GM21447 (cell line): ENCODE data around the gene CDH4.

Experiments
- ATAC-seq: cut with Tn5 transposase; IDR thresholded peaks from one replicate; pipeline ENCODE4 v1.9.1; 2021; ENCODE audit not compliant: unreplicated experiment

CDH4 gene

DNA sequence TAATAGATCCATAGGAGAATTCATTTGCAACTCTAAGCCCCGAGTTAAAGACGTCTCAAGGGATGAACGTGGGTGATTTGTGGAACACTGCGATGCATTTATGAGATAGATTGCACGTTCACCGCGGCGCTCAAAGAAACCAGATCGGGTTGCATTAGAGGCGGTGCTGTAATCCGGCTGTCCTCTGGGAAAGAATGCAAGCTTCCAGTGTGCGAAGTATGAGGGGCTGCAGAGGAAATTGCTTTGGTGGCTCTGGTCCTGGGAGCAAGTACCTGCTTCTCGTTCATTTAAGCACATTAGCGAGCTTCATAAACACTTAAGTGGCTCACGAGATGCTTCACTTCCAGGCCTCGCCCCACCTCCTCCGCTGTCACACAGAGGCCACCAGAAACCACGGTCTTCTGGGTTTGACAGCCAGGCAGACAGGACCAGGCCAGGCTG, 182.3 kb downstream of the CDH4 start:
- ATAC-seq = no peak

- no peak for ATAC-seq
Measured at GRCh38 chr20:61435184-61435822, 183.2 kb downstream of the CDH4 start.

DNA sequence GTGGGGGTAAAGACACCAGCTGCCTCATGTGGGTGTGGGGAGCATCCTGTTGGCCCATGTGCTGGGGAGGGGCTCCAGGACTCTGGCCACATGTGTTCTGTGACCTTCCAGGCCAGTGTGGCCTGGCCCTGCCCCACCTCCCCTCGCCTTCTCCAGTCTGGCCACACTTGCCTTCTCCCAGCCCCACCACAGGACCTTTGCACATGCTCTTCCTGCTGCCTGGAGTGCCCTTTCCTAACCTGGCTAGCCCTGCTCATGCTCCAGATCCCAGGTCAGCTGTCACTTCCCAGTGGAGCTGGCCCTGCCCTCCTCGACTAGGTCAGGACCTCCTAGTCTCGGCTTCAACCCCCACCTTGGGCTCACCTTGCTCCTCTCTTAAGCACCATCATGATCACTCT, 183.8 kb downstream of the CDH4 start:
- ATAC-seq = no peak

- no peak for ATAC-seq
Measured at GRCh38 chr20:61436283-61436666, 184.2 kb downstream of the CDH4 start.

- no peak for ATAC-seq
Measured at GRCh38 chr20:61436667-61437279, 184.7 kb downstream of the CDH4 start.

GRCh38 chr20:61437280-61438206, 185.5 kb downstream of the CDH4 start:
- ATAC-seq = no peak

DNA sequence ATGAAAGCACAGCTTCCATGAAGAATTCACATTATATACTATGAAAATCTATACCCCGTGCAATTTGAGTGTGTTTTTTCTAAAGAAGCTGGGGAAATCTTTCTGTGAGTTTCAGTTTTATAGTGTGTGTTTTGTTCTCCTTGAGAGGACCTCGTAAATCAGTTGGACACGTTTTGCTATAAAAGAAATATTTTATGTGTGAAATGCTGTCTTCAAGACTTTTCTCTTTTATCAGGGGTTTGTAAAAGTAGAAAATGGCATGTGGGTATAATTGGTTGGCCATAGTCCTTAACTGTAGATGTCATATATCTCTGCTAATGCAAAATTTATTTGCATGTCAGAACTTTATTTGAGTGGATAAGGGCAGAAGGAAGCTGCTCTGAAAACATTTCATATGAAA, 186.2 kb downstream of the CDH4 start:
- no peak for ATAC-seq

- no peak for ATAC-seq
Measured at GRCh38 chr20:61439251-61439650, 187.2 kb downstream of the CDH4 start.

DNA sequence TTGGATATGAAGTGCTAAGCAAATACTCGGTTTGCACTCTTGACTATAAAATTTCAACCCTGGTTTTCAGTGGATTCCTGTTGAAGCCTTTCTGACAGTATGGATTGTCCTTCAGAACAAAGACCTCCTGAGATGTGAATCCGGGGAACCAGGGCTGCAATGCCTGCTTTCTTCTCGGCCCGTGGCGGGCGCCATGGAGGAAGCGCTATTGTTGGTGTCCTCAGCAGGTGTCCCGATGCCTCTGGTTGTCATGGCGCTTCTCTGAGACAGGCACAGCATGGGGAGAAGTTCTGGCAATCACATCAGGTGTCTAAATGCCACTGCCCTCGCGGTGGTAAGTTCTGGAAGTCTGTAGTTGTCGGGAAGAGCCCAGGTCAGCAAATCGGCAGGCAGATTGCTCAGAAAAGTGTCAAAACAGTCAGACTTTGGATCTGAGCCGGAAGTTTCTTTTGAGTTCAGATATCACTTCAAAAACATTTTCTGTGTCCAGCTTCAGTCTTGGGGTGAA, 188.5 kb downstream of the CDH4 start:
- no peak for ATAC-seq

GRCh38 chr20:61441537-61441936, 189.5 kb downstream of the CDH4 start:
- ATAC-seq = no peak

- no peak for ATAC-seq
Measured at GRCh38 chr20:61442075-61442670, 190.1 kb downstream of the CDH4 start.

DNA sequence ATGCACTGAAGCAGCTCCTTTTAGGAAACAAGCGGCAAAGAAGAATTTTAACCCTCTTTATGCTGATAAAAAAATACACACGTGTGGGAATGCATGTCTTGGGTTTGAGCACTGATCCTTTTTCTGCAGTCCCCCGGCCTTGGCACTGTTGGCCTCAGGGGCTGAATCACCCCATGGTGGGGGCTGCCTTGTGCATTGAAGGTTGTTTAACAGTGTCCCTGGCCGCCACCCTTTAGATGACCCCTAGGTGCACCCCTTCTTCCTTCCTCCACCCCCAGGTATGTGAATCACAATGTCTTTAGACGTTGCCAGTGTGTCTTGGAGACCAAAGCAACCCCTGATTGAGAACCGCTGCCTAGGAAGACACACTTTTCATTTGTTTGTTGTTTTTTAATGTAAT, 190.7 kb downstream of the CDH4 start:
- ATAC-seq = no peak

DNA sequence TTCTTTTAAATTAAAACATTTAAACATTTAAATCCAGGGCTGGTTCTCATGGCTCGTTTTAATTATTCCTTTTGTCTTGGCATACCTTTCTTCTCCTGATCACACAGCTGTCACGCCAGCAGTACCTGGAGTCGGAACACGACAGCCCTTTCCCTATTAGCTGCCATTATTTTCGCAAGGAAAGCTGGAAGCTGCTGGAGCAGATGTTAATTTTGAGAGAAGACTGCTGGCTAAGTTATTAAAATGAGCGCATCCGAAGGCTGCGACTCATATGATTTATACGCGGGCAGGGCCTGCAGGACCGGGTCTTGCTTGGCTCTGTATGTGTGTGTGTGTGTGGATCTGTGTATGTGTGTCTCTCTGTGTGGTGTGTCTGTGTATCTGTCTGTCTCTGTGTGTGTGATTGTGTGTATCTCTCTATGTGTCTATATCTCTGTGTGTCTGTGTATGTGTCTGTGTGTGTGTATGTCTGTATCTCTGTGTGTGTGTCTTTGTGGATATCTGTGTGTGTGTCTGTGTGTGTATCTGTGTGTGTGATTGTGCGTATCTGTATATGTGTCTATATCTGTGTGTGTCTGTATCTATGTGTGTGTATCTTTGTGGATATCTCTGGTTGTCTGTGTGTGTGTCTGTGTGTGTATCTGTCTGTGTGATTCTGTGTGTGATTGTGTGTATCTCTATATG, 191.5 kb downstream of the CDH4 start:
- no peak for ATAC-seq

DNA sequence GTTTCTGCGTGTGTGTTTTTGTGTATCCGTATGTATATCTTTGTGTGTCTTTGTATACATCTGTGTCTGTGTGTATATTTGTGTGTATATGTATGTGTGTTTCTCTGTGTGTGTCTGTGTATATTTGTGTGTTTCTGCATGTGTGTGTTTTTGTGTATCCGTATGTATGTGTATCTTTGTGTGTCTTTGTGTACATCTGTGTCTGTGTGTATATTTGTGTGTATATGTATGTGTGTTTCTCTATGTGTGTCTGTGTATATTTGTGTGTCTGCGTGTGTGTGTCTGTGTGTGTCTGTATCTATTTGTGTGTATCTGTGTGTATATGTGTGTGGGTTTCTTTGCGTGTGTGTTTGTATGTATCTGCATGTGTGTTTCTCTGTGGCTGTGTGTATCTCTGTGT, 192.6 kb downstream of the CDH4 start:
- no peak for ATAC-seq

DNA sequence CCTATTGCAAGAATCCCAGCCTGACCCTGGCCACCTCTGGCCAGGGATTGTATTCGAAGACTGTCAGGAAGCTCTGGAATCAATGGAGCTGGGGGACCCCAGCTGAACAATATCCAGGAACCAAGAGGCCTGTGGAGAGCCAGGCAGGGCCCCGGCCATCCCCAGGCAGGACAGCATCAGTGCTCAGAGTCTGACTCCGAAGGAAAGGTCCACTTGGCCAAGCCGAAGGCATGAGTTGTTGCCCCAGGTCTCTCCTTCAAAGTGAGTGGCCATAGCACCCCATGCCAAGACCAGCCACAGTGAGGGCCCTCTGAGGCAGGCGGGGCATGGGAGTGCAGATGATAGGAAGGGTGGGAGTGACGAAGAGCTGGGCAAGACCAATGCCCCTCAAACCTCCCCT, 193.1 kb downstream of the CDH4 start:
- no peak for ATAC-seq

DNA sequence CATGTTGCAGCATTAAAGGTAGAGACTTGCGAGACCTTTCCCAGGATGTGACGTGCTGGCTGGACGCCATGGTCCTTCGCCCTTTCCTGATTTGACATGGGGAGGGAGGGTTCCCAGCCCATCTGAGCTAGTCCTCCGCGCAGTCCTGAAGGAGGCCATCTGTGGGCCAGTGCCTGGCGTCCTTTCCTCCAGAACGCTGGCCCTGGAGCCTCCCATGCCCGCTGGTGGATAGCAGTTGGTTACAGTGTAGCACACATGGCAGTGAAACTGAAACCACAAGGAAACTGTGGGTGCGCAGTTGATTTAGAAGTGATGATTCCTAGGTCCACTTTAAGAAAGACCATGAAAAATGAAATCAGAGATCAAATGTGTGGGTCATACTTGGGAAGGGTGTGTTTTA, 193.7 kb downstream of the CDH4 start:
- no peak for ATAC-seq

- no peak for ATAC-seq
Measured at GRCh38 chr20:61447952-61448351, 195.9 kb downstream of the CDH4 start.

DNA sequence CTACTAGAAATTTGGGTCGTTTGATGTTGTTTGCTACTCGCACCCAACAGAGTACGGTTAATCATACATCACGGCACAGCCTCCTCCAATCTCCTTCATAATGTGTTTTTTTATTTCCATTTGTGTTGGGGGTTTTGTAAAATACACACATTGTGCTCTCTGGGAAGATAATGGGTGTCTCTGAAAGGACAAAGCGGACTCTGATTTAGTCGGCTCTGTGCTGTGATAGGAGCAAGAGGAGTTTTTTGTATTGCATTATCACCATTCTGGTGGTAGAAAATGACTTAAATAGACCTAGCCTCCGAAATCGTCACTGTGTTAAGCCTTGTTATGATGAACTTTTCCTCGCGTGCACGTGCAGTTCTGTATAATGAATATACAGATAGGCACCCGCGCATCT, 196.3 kb downstream of the CDH4 start:
- ATAC-seq = no peak

GRCh38 chr20:61449057-61449609, 197.1 kb downstream of the CDH4 start:
- ATAC-seq = no peak

GRCh38 chr20:61449916-61450315, 197.9 kb downstream of the CDH4 start:
- ATAC-seq = no peak

GRCh38 chr20:61450549-61450948, 198.5 kb downstream of the CDH4 start:
- ATAC-seq = no peak
